LHCN-M2 (cell line): ENCODE results near the gene ADPRM. TPM values are rescaled to one million over a fixed set of nuclear protein-coding genes. Genes with fewer than 3 reads are reported as not detected.

ENCODE experiments used
- DNase-seq: peaks from one replicate; pipeline ENCODE4 v3.0.0-alpha.2; 2012; ENCODE audit warnings: low read depth
- total RNA-seq: library from RNA; depleted of rRNA; stranded (reverse); fragments of >200 nt; gene quantifications from 2 replicates; pipeline ENCODE4 v1.2.3, GENCODE V29; 2014

ADPRM gene
- total RNA-seq, 1 experiment from 2014 or later = 9.4 TPM

DNA sequence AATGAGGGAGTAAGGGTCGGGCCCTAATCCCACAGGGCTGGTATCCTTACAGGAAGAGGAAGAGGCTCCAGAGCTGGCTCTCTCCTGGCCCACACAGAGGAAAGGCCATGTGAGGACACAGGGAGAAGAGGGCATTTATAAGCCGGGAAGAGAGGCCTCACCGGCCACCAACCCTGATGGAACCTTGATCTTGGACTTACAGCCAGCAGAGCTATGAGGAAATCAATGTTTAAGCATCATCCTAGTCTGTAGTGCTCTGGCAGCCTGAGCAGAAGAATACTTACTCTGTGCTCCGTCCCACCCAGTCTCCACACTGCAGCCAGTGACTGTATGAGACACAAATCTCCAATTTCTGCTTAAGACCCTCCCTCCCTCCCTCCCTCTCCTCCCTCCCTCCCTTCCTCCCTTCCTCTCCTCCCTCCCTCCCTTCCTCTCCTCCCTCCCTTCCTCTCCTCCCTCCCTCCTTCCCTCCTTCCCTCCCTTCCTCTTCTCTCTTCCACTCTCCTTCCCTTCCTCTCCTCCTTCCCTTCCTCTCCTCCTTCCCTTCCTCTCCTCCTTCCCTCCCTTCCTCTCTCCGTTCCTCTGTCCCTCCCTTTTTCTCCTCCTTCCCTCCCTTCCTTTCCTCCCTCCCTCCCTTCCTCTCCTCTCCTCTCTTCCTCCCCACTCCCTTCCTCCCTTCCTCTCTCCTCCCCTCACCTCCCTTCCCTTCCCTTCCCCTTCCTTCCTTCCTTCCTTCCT is 41.3 kb downstream of the ADPRM start:
- DNase-seq = no peak

DNA sequence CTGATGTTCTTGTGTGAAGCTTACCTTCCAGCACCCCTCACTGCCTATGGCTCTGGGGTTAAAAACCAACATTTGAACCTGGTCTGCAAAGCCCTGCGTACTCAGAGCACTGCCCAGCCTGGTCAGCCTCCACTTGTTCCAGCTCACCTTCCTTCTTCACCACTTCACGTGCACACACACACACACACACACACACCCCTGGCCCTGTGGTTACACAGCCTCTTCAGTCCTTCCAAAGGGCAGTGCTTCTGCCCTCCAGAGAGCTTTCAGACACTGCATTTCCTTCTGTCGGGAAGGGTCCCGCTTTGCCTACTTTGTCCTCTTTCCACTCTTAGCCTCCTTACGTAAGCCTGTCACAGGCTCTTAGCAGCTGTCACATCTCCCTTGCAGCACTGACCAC is 42.0 kb downstream of the ADPRM start:
- DNase-seq = no peak

- no peak for DNase-seq
Measured at GRCh38 chr17:10741416-10742135, 44.2 kb downstream of the ADPRM start.

- no peak for DNase-seq
Measured at GRCh38 chr17:10742431-10742830, 45.0 kb downstream of the ADPRM start.

DNA sequence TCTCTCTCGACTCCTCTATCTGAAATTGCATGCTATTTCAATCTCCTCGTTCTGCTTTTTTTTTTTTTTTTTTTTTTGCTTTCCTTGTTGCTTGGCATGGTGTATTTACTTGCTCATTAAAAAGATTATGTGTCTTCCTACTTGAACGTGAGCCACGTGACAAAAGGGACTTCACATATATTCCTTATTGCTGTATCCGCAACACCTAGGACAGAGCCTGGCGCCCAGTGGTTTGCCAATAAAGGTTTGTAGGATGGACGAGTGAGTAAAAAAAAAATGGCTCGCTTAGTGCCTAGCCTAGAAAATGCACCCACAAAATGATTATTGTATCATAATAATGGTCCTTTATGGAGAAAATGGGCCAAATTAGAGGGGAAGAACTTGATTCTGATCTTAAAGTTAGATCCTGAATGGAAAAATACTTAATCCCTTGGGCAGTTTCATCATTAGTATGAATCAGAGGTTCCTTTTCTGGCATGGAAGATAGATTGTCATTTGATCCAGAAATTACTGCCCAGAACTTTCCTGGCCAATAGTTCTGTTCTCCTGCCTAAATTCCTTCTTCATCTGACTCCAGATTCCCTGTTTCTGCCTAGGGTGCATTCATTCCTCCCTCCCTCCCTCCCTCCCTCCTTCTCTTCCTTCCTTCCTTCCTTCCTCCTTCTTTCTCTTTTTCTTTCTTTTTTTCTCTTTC is 46.1 kb downstream of the ADPRM start:
- DNase-seq = peak; percentile 52

DNA sequence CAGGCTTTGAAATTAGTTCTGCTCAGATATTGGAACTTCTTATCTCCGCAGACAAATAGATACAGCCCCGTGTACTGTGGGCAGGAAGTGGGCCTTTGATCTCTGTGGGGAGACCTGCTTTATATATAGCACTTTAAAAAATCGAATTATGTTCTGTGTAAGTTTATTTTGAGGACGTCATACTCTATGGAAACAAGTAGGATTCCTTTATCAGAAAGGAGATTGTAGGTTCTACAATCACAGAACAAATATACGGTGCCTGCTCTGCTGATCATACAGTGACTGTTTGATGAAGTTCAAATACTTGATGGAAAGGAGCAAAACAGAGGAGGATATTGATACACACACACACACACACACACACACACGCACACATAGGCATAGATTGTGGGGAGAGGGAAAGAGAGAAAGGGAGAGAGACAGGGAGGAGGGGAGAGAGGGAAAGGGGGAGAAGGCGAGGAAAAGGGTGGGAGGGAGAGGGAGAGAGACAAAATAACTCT is 47.2 kb downstream of the ADPRM start:
- no peak for DNase-seq

GRCh38 chr17:10745231-10745630 is 47.8 kb downstream of the ADPRM start:
- DNase-seq = peak; percentile 48

- DNase-seq = no peak
Measured at GRCh38 chr17:10748531-10749181, 51.3 kb downstream of the ADPRM start.

DNA sequence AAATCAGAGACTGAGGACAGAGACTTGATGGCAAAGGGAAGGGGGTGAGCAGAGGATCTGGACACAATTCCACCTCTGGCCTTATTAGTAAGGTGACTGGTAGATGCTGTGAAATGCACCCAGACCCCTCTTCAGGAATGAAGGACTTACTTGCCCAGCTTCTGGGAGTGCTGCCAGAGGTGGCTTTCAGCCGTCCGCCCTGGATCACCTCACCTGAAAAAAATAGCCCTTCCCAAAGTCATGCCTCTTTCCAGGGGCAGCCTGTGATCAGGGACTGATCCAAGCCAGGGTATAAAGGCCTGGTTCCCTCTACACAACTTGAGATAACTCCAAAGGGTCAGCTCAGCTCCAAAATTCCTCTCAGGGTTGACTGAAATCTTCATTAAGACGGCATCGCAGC is 52.8 kb downstream of the ADPRM start:
- no peak for DNase-seq

DNA sequence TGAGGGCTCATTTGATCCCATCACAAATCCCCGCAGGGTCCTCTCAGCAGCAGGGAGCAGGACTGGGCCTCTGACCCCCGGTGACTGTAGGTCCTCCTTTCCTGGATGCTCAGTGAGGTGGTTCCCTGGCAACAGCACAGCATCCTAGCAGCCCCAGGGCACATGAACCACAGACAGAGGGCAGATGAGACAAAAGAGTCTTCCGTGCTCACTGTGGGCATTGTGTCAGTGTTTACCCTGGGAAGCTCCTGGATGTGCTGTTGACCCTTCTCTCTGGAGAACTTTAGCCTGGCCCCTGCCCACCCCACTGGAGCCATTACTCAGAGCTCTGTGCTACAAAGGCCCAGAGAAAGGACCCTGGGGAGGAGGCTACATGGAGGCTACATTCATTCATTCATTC is 54.2 kb downstream of the ADPRM start:
- no peak for DNase-seq

DNA sequence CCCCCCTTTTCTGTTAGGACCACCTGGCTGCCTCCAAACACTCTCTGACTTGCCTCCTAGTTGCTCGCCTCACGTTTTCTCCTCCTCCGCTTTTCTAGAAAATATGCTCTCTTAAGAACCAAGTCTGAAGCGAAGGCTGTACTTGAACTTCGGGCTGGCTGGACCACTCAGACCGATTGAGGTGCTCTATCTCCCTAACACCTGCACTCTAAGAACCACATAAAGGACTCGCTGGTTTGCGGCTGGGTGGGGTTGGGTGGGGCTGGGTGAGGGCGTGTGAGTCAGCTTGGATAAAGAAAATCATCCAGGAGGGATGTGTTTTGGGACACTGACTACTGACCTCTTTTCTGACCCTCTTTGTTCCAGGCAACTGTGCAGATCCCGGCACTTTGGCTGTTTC is 55.3 kb downstream of the ADPRM start:
- DNase-seq = no peak

GRCh38 chr17:10754109-10754508 is 56.7 kb downstream of the ADPRM start:
- DNase-seq = peak; percentile 21

DNA sequence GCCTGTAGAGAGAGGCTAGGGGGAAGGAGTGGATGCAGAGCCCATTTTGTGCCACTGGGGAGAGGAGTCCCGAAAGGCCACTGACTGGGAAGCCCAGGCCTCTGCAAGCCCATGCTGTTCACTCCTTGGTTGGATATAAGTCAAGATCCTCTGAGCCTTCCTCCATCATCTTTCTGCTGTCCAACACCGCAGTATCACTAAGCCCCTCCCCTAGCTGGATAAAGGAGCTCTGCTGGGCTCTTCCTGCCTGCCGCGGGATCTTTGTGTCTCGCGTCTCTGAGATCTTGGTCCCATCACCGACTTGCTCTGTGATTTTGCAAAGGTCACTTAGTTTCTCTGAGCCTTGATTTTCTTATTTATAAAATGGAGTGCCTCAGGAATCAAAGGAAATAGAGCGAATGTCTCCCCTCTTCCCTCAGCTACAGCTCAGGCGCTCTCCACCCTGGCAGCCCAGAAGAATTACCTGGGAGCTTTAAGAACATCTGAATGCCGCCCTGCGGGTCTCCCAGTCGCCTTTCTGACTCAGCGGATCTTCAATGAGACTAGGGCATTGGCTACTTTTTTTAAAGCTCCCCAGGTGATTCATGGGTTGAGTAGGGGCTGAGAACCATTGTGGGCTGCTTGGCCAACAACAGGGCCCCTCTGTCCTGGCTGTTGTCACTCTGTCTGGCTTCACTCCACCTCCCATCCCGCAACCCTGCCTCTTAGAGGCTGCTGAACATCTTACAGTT is 57.6 kb downstream of the ADPRM start:
- no peak for DNase-seq

- no peak for DNase-seq
Measured at GRCh38 chr17:10755592-10756127, 58.3 kb downstream of the ADPRM start.

DNA sequence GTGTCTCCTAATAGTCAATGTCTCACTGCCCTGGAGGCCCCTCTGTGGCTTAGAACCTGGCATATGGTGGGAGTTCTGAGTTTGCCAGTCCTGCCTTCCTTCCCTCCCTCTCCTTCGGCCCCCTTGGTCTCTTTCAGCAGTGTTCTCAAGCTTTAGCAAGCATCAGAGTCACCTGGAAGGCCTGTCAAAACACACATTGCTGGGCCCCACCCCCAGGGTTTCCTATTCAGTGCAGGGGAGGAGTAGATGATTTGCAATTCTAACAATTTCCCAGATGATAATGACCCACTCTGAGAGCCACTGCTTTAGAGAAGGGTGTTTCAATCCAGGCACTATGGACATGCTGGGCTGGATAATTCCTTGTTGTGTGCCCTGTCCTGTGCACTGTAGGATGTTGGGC is 58.8 kb downstream of the ADPRM start:
- DNase-seq = no peak

- no peak for DNase-seq
Measured at GRCh38 chr17:10756619-10757018, 59.2 kb downstream of the ADPRM start.

GRCh38 chr17:10757067-10757466 is 59.7 kb downstream of the ADPRM start:
- DNase-seq = no peak

DNA sequence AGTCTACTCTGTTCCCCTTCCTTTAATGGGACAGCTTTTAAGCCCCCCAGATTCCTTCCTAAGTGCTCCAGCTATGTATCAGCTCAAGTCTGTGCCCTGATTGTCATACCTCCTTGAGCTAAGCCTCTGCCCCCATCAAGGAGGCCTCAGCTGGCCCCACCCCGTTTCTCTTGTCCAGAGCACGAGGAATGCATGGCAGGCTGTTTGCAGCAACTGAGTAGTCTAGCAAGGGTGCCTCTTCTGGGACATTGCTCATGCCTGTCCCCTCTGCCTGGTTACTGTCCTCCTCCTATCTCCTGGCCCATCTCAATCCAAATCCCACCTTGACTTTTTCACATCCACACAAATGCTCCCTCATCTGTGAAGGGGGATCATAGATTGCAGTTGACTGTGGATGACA is 60.3 kb downstream of the ADPRM start:
- no peak for DNase-seq

DNA sequence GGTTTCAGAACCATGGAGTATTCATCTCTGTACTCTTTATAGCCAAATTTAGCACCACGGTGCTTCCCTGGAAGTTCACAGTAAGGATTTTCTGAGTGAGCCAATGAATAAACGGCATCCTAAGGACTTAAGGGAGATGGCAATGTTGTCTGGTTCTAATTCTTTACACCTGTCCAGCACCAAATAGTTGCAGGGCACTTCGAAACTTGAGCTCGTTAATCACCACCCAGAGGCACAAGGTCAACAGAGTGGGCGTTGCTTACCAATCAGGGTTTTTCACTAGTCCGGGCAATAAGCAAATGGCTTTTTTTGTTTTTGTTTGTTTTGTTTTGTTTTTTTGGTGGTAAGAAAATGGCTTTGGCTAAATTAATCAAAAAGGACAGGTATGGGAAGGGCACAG is 60.7 kb downstream of the ADPRM start:
- no peak for DNase-seq
